ENCODE data around the gene RAET1L.
"Not testable (repeated sequence)": the region's sequence is repeated elsewhere in the genome, so short reads cannot be mapped to it uniquely, and the experiment has no call there.

RAET1L gene

DNA sequence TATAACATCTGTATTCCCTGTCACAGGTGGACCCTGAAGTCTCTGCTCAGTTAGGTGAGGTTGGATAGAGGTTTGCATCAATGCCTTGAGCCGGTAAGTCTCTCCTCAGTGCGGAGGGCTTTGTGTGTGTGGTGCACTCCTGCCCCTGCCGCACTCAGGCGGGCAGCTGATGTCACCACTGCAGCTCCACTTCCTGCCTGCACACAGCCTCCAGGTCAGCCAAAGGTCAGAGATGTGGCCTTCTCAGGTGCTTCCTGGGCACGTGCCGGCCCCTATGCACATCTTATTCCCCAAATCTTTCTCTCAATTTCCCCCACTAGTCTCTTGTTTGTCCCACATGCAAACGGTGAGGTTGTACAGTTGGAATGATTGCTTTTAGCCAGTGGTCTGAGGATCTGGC is 34.6 kb upstream of the RAET1L start:
- H3K4me3 ChIP-seq (ENCODE audit: low read length); H3K9me3 ChIP-seq (ENCODE audit: control insufficient read depth, low read depth, low read length); H3K27me3 ChIP-seq (ENCODE audit: control insufficient read depth, insufficient read depth, low read length); H3K36me3 ChIP-seq (ENCODE audit: control insufficient read depth, low read depth, low read length); H3K4me1 ChIP-seq (ENCODE audit: control insufficient read depth, low read depth, low read length); H3K27ac ChIP-seq (ENCODE audit: low read length); H3K9ac ChIP-seq (ENCODE audit: low read length): not testable (repeated sequence)

DNA sequence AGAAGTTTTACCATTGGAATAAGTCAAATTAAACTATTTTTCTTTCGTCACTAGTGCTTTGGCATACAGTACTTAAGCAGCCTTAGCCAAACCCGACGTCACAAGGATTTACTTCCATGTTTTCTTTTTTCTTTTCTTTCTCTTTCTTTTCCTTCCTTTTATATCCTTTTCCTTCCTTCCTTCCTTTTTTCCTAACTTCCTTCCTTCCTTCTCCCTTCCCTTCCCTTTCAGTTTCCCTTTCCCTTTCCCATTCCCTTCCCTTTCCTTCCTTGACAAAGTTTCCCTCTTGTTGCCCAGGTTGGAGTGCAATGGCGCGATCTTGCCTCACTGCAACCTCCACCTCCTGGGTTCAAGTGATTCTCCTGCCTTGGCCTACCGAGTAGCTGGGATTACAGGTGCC is 33.7 kb upstream of the RAET1L start:
- H3K4me1 ChIP-seq (ENCODE audit: control insufficient read depth, low read depth, low read length) = no peaks in the 10 kb centered on the region
- no peak overlapping the region for H3K4me3 ChIP-seq (ENCODE audit: low read length)
- no peaks in the 10 kb centered on the region for H3K27me3 ChIP-seq (ENCODE audit: control insufficient read depth, insufficient read depth, low read length)
- no peak overlapping the region for H3K9ac ChIP-seq (ENCODE audit: low read length)
- H3K27ac ChIP-seq (ENCODE audit: low read length) = no peak overlapping the region
- H3K9me3 ChIP-seq (ENCODE audit: control insufficient read depth, low read depth, low read length) = no peaks in the 10 kb centered on the region
- no peaks in the 10 kb centered on the region for H3K36me3 ChIP-seq (ENCODE audit: control insufficient read depth, low read depth, low read length)

DNA sequence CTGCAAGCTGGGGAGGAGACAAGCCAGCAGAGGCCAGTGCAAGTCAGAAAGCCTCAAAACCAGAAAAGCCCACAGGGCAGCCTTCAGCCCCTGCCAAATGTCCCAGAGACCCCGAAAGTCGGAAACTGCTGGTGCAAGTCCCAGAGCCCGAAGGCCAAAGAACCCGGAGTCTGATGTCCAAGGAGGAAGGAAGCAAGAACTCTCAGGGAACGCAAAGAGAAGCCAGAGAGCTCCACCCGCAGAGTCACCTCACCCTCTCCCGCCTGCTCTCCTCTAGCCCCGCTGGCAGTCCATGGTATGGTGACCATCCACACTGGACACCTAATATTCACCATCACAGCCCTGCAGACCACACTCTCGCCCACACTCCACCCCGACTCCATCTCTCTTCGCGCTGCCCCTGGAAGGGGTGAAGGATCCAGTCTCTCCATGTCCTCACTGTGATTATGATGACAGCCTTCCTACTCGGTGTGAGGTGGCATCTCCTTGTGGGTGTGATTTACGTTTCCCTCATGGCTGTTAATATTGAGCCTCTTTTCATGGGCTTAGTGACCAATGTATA is 33.0 kb upstream of the RAET1L start:
- H3K4me1 ChIP-seq (ENCODE audit: control insufficient read depth, low read depth, low read length) = no peaks in the 10 kb centered on the region
- H3K27ac ChIP-seq (ENCODE audit: low read length) = no peak overlapping the region
- H3K27me3 ChIP-seq (ENCODE audit: control insufficient read depth, insufficient read depth, low read length) = no peaks in the 10 kb centered on the region
- no peak overlapping the region for H3K4me3 ChIP-seq (ENCODE audit: low read length)
- no peaks in the 10 kb centered on the region for H3K9me3 ChIP-seq (ENCODE audit: control insufficient read depth, low read depth, low read length)
- H3K9ac ChIP-seq (ENCODE audit: low read length) = no peak overlapping the region
- H3K36me3 ChIP-seq (ENCODE audit: control insufficient read depth, low read depth, low read length) = no peaks in the 10 kb centered on the region

DNA sequence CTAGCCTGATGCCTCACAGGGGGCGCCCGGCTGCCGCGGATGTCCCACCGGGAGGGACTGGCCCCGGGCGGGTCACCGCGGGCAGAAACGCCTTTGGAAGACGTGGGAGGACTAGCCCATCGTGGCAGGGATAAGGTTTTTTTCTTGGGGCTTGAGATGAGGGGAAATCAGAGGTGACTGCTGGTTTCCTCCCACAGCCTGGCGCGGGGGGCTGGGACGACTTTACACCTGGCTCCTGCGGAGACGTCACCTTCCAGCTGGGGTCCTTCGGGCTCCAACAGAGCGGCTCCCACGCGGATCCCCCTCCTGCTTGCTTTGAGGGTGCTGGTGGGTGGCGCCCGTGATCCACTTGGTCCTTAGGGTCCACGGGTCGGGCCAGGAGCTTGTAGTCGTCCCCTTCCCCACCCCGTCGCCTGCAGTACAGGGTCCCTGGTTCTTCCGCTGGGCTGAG is 32.2 kb upstream of the RAET1L start:
- H3K27me3 ChIP-seq (ENCODE audit: control insufficient read depth, insufficient read depth, low read length) = no peaks in the 10 kb centered on the region
- H3K27ac ChIP-seq (ENCODE audit: low read length) = no peak overlapping the region
- H3K9ac ChIP-seq (ENCODE audit: low read length) = no peak overlapping the region
- H3K4me3 ChIP-seq (ENCODE audit: low read length) = no peak overlapping the region
- no peaks in the 10 kb centered on the region for H3K36me3 ChIP-seq (ENCODE audit: control insufficient read depth, low read depth, low read length)
- no peaks in the 10 kb centered on the region for H3K9me3 ChIP-seq (ENCODE audit: control insufficient read depth, low read depth, low read length)
- H3K4me1 ChIP-seq (ENCODE audit: control insufficient read depth, low read depth, low read length) = no peaks in the 10 kb centered on the region

DNA sequence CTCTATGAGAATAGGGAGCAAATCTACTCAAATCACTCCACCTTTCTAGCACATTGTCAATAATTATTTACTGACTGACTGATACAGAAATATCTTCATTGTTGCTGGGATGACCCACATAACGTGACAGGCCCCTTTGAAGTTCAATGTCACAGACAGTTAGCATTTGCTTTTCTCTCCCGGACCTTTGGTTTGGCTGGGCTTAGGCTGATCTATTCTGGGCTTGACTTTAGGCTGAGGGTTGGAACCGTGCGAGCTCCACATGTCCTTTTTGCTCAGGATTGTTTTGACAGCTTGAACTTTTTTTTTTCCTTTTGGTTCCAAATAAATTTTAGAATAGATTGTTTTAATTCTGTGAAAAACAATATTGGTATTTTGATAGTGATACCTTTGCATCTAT is 31.6 kb upstream of the RAET1L start:
- no peaks in the 10 kb centered on the region for H3K4me1 ChIP-seq (ENCODE audit: control insufficient read depth, low read depth, low read length)
- H3K27ac ChIP-seq (ENCODE audit: low read length) = no peak overlapping the region
- H3K36me3 ChIP-seq (ENCODE audit: control insufficient read depth, low read depth, low read length) = no peaks in the 10 kb centered on the region
- no peak overlapping the region for H3K4me3 ChIP-seq (ENCODE audit: low read length)
- no peaks in the 10 kb centered on the region for H3K27me3 ChIP-seq (ENCODE audit: control insufficient read depth, insufficient read depth, low read length)
- H3K9me3 ChIP-seq (ENCODE audit: control insufficient read depth, low read depth, low read length) = no peaks in the 10 kb centered on the region
- H3K9ac ChIP-seq (ENCODE audit: low read length) = no peak overlapping the region

DNA sequence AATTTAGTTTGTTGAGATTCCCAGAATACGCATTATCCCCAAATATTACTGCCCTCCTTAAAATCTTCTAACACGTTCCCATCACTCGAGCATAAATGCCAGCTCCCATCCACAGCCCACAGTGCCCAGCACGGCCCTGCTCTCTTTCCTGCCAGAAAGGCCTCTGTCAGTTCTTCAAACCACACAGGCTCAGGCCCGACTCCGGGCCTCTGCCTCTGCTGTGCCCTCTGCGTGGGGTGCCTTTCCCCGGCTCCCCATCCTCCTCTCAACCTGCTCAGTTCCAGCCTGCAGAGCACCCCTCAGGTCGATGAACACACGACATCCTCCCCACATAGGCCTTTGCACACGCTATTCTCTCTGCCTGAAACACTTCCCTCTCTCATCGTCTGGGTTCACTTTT is 30.8 kb upstream of the RAET1L start:
- Histone ChIP-seq H3K4me1 (ENCODE audit: control insufficient read depth, low read depth, low read length) (no peaks in the 10 kb centered on the region), H3K36me3 (ENCODE audit: control insufficient read depth, low read depth, low read length) (no peaks in the 10 kb centered on the region), H3K27me3 (ENCODE audit: control insufficient read depth, insufficient read depth, low read length) (no peaks in the 10 kb centered on the region), H3K9ac (ENCODE audit: low read length) (no peak overlapping the region), H3K9me3 (ENCODE audit: control insufficient read depth, low read depth, low read length) (no peaks in the 10 kb centered on the region), H3K4me3 (ENCODE audit: low read length) (no peak overlapping the region), H3K27ac (ENCODE audit: low read length) (no peak overlapping the region)

DNA sequence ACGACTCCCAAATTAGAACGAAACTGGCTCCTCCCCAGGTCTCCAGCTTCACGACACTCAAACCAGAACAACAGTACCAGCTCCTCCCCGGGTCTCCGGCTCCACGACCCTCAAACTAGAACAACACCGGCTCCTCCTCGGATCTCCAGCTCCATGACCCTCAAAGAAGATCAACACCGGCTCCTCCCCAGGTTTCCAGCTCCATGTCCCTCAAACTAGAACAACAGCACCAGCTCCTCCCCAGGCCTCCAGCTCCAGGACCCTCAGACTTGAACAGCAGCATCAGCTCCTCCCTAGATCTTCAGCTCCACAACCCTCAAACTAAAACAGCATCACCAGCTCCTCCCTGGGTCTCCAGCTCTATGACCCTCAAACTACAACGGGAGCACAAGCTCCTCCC is 29.8 kb upstream of the RAET1L start:
- Histone ChIP-seq H3K9ac (ENCODE audit: low read length) (no peak overlapping the region), H3K9me3 (ENCODE audit: control insufficient read depth, low read depth, low read length) (no peaks in the 10 kb centered on the region), H3K4me3 (ENCODE audit: low read length) (no peak overlapping the region), H3K36me3 (ENCODE audit: control insufficient read depth, low read depth, low read length) (no peaks in the 10 kb centered on the region), H3K27me3 (ENCODE audit: control insufficient read depth, insufficient read depth, low read length) (no peaks in the 10 kb centered on the region), H3K4me1 (ENCODE audit: control insufficient read depth, low read depth, low read length) (no peaks in the 10 kb centered on the region), H3K27ac (ENCODE audit: low read length) (no peak overlapping the region)

DNA sequence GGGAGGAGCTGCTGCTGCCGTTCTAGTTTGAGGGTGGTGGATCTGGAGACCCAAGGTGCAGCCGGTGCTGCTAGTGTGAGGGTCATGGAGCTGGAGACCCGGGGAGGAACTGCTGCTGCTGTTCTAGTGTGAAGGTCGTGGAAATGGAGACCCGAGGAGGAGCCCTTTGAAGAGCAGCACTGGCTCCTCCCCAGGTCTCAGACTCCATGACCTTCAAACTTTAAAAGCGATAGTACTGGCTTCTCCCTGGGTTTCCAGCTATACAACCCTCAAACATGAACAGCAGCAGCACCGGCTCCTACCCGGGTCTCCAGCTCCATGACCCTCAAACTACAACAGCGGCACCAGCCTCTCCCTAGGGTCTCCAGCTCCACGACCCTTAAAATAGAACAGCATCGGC is 28.1 kb upstream of the RAET1L start:
- H3K4me1 ChIP-seq (ENCODE audit: control insufficient read depth, low read depth, low read length) = no peaks in the 10 kb centered on the region
- no peaks in the 10 kb centered on the region for H3K36me3 ChIP-seq (ENCODE audit: control insufficient read depth, low read depth, low read length)
- H3K27ac ChIP-seq (ENCODE audit: low read length) = no peak overlapping the region
- no peaks in the 10 kb centered on the region for H3K9me3 ChIP-seq (ENCODE audit: control insufficient read depth, low read depth, low read length)
- no peak overlapping the region for H3K9ac ChIP-seq (ENCODE audit: low read length)
- no peaks in the 10 kb centered on the region for H3K27me3 ChIP-seq (ENCODE audit: control insufficient read depth, insufficient read depth, low read length)
- no peak overlapping the region for H3K4me3 ChIP-seq (ENCODE audit: low read length)

DNA sequence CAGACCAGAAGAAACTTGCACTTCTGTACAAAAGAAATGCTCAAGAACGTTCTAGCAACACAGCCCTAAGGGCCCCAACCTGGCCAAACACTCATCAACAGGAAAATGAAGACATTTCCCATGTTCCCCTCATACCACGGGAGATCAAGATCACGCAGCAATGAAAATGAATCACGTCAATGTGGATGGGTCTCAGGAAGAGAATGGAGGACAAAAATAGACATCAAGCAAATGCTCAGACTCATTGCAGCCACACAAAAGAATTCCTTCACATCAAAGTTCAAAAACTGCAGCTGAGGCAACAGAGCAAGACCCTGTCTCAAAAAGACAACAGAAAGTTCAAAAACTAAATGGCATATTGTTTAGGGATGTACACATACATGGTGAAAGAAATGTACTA is 25.5 kb upstream of the RAET1L start:
- Histone ChIP-seq H3K9ac (ENCODE audit: low read length) (no peak overlapping the region), H3K4me3 (ENCODE audit: low read length) (no peak overlapping the region), H3K27me3 (ENCODE audit: control insufficient read depth, insufficient read depth, low read length) (no peaks in the 10 kb centered on the region)

DNA sequence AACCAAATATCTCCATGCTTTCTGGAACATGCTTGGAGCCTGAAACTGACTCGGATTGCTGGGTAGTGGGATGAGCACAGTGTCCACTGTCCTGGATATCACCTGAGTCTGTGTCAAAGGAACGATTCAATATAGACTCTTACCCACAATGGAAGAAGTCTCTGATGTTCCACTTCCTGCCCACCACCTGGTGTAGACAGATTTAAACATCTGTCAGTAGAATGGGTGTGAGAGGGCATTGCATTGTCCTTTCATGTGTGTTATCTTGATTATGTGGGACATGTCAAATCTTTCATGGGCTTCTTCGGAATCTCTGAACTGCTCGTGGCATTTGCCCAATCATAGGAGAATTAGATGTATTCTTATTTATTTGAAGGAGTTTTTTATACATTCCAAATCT is 22.8 kb upstream of the RAET1L start:
- no peak overlapping the region for H3K27ac ChIP-seq (ENCODE audit: low read length)
- no peaks in the 10 kb centered on the region for H3K36me3 ChIP-seq (ENCODE audit: control insufficient read depth, low read depth, low read length)
- H3K27me3 ChIP-seq (ENCODE audit: control insufficient read depth, insufficient read depth, low read length) = no peaks in the 10 kb centered on the region
- H3K4me3 ChIP-seq (ENCODE audit: low read length) = no peak overlapping the region
- H3K4me1 ChIP-seq (ENCODE audit: control insufficient read depth, low read depth, low read length) = no peaks in the 10 kb centered on the region
- H3K9me3 ChIP-seq (ENCODE audit: control insufficient read depth, low read depth, low read length) = no peaks in the 10 kb centered on the region
- H3K9ac ChIP-seq (ENCODE audit: low read length) = no peak overlapping the region

More for the DNA sequence above, 25.5 kb upstream of the RAET1L start:
- no peaks in the 10 kb centered on the region for H3K9me3 ChIP-seq (ENCODE audit: control insufficient read depth, low read depth, low read length)
- no peaks in the 10 kb centered on the region for H3K36me3 ChIP-seq (ENCODE audit: control insufficient read depth, low read depth, low read length)
- H3K27ac ChIP-seq (ENCODE audit: low read length) = no peak overlapping the region
- no peaks in the 10 kb centered on the region for H3K4me1 ChIP-seq (ENCODE audit: control insufficient read depth, low read depth, low read length)

DNA sequence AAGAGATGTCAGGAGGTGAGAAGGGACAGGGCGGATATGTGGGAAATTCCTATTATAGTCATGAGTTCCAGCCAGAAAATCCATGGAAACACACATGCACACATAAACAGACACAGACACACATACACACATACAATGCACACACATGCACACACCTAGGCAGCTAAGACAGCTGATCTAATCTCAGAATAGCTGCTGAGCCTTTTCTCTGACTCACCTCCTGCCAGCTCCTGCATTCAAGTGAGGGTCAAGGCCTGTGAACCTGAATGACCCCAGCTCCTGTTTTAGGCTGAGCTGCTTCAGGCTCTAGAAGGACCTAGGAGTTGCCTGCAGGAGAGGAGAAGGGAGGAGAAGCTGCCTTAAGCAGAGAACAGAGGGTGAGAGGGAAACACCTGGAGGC is 21.6 kb upstream of the RAET1L start:
- Histone ChIP-seq H3K27me3 (ENCODE audit: control insufficient read depth, insufficient read depth, low read length) (no peaks in the 10 kb centered on the region), H3K27ac (ENCODE audit: low read length) (no peak overlapping the region), H3K9me3 (ENCODE audit: control insufficient read depth, low read depth, low read length) (no peaks in the 10 kb centered on the region)

DNA sequence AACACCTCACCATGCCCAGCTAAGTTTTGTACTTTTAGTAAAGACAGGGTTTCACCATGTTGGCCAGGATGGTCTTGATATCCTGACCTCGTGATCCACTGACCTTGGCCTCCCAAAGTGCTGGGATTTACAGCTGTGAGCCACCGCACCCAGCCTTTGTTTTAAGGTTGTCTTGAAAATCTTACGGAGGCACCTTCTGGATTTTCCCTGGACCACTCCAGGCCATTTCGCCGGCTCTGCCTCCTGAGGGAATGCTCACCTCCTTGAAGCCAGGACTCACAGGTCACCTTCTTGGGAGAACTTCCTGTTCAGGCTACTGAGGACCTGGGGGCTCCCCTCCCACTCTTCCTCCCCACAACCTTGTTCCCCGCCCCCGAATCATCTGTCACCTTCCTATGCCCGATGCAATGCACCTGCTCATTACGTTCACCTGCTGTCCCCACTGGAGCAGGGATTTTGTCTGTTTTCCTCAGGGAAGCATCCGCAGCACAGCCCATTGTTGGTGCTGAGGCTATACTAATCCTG is 19.4 kb upstream of the RAET1L start:
- H3K27me3 ChIP-seq (ENCODE audit: control insufficient read depth, insufficient read depth, low read length) = peaks cover 21% of the 10 kb centered on the region
- no peak overlapping the region for H3K4me3 ChIP-seq (ENCODE audit: low read length)
- H3K9ac ChIP-seq (ENCODE audit: low read length) = no peak overlapping the region
- H3K4me1 ChIP-seq (ENCODE audit: control insufficient read depth, low read depth, low read length) = no peaks in the 10 kb centered on the region
- H3K36me3 ChIP-seq (ENCODE audit: control insufficient read depth, low read depth, low read length) = no peaks in the 10 kb centered on the region
- no peak overlapping the region for H3K27ac ChIP-seq (ENCODE audit: low read length)
- no peaks in the 10 kb centered on the region for H3K9me3 ChIP-seq (ENCODE audit: control insufficient read depth, low read depth, low read length)

More for the DNA sequence above, 21.6 kb upstream of the RAET1L start:
- no peaks in the 10 kb centered on the region for H3K4me1 ChIP-seq (ENCODE audit: control insufficient read depth, low read depth, low read length)
- H3K36me3 ChIP-seq (ENCODE audit: control insufficient read depth, low read depth, low read length) = no peaks in the 10 kb centered on the region
- no peak overlapping the region for H3K4me3 ChIP-seq (ENCODE audit: low read length)
- no peak overlapping the region for H3K9ac ChIP-seq (ENCODE audit: low read length)

Data from iPS-18a (cell line).